H1 (cell line): Measurements from ENCODE around the gene CAPN3. TPM values are rescaled to one million over a fixed set of nuclear protein-coding genes. Genes with fewer than 3 reads are reported as not detected.

Experiments
- CTBP2 ChIP-seq: IDR thresholded peaks from 2 replicates; pipeline ENCODE4 v1.7.0; 2011; ENCODE audit warnings: borderline replicate concordance, mild to moderate bottlenecking, moderate library complexity, mixed read lengths, low read length; ENCODE audit not compliant: insufficient read depth, insufficient read length
- JUND ChIP-seq: IDR thresholded peaks from 2 replicates; pipeline ENCODE4 v1.6.1; 2011; ENCODE audit warnings: mild to moderate bottlenecking, improper control_type of control experiment, low read length
- TBP ChIP-seq: IDR thresholded peaks from 2 replicates; pipeline ENCODE4 v1.6.1; 2011; ENCODE audit warnings: low read depth, low read length, improper control_type of control experiment
- polyA plus RNA-seq, 7 experiments: library from polyadenylated mRNA; depleted of rRNA in 3 of 7; stranded (reverse) in 5 of 7; unstranded in 2 of 7; fragments of >200 nt in 5 of 7; fragments of 200-250 nt in 2 of 7; gene quantifications; 1 replicate in 5 of 7; 2 replicates in 1 of 7; 4 replicates in 1 of 7; pipeline versions ENCODE4 v1.2.1 to v1.2.3, GENCODE V29; 2011 to 2013; ENCODE audit warnings: missing spikeins in 2 of 7, mixed read lengths in 2 of 7
- total RNA-seq: library from RNA; stranded (reverse); fragmentation: NEBNext Ultra II Directional; extraction: Animal tissue kit (Norgen Biotek cat#: 25700); gene quantifications from 2 replicates; pipeline ENCODE4 v1.2.1, GENCODE V29; 2021
- TF ChIP-seq, protein P1 (sequence below): fragments of 300-600 bp; sonication (generic); IDR thresholded peaks from 2 replicates; pipeline ENCODE4 v1.7.1; 2012; ENCODE audit warnings: low read length, moderate library complexity, mild to moderate bottlenecking, inconsistent platforms; ENCODE audit not compliant: insufficient replicate concordance
- TF ChIP-seq, protein P2 (sequence below): IDR thresholded peaks from 2 replicates; pipeline ENCODE4 v1.6.1; 2012; ENCODE audit warnings: inconsistent platforms

Gene CAPN3
- total and polyA plus RNA-seq, 2 of the 8 experiments (the other 6 are each of a cell fraction or from before 2014, with no cell fraction given) = 0.80 to 2.1 TPM

DNA sequence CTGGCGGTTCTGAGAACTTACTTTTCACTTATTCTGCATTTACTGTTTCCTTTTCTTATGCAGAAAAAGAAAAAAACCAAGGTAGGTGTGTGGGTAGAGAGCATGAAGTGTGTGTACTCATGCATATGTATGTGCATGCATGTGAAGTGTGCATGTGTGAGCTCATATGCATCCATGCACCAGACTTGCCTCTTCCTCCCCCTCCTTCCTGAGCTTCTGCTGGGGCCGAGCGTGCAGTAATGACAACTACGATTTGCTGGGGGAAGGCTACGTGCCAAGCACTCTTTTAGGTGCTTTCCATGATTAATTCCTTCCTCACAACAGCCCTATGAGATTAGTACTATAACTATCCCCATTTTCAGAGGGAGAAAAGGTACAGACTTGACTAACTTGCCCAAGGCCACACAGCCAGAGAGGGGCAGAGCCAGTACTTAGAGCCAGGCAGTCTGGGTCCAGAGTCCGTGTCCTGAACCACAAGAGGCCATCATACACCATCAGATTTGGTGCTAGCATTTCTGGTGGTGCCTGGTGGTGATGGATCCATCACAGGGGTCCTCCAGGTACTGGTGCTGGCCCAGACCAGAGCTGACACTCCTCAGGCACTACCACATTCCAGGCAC lies 46.7 kb downstream of the CAPN3 start (continued):
- TF ChIP-seq, protein P1, sequence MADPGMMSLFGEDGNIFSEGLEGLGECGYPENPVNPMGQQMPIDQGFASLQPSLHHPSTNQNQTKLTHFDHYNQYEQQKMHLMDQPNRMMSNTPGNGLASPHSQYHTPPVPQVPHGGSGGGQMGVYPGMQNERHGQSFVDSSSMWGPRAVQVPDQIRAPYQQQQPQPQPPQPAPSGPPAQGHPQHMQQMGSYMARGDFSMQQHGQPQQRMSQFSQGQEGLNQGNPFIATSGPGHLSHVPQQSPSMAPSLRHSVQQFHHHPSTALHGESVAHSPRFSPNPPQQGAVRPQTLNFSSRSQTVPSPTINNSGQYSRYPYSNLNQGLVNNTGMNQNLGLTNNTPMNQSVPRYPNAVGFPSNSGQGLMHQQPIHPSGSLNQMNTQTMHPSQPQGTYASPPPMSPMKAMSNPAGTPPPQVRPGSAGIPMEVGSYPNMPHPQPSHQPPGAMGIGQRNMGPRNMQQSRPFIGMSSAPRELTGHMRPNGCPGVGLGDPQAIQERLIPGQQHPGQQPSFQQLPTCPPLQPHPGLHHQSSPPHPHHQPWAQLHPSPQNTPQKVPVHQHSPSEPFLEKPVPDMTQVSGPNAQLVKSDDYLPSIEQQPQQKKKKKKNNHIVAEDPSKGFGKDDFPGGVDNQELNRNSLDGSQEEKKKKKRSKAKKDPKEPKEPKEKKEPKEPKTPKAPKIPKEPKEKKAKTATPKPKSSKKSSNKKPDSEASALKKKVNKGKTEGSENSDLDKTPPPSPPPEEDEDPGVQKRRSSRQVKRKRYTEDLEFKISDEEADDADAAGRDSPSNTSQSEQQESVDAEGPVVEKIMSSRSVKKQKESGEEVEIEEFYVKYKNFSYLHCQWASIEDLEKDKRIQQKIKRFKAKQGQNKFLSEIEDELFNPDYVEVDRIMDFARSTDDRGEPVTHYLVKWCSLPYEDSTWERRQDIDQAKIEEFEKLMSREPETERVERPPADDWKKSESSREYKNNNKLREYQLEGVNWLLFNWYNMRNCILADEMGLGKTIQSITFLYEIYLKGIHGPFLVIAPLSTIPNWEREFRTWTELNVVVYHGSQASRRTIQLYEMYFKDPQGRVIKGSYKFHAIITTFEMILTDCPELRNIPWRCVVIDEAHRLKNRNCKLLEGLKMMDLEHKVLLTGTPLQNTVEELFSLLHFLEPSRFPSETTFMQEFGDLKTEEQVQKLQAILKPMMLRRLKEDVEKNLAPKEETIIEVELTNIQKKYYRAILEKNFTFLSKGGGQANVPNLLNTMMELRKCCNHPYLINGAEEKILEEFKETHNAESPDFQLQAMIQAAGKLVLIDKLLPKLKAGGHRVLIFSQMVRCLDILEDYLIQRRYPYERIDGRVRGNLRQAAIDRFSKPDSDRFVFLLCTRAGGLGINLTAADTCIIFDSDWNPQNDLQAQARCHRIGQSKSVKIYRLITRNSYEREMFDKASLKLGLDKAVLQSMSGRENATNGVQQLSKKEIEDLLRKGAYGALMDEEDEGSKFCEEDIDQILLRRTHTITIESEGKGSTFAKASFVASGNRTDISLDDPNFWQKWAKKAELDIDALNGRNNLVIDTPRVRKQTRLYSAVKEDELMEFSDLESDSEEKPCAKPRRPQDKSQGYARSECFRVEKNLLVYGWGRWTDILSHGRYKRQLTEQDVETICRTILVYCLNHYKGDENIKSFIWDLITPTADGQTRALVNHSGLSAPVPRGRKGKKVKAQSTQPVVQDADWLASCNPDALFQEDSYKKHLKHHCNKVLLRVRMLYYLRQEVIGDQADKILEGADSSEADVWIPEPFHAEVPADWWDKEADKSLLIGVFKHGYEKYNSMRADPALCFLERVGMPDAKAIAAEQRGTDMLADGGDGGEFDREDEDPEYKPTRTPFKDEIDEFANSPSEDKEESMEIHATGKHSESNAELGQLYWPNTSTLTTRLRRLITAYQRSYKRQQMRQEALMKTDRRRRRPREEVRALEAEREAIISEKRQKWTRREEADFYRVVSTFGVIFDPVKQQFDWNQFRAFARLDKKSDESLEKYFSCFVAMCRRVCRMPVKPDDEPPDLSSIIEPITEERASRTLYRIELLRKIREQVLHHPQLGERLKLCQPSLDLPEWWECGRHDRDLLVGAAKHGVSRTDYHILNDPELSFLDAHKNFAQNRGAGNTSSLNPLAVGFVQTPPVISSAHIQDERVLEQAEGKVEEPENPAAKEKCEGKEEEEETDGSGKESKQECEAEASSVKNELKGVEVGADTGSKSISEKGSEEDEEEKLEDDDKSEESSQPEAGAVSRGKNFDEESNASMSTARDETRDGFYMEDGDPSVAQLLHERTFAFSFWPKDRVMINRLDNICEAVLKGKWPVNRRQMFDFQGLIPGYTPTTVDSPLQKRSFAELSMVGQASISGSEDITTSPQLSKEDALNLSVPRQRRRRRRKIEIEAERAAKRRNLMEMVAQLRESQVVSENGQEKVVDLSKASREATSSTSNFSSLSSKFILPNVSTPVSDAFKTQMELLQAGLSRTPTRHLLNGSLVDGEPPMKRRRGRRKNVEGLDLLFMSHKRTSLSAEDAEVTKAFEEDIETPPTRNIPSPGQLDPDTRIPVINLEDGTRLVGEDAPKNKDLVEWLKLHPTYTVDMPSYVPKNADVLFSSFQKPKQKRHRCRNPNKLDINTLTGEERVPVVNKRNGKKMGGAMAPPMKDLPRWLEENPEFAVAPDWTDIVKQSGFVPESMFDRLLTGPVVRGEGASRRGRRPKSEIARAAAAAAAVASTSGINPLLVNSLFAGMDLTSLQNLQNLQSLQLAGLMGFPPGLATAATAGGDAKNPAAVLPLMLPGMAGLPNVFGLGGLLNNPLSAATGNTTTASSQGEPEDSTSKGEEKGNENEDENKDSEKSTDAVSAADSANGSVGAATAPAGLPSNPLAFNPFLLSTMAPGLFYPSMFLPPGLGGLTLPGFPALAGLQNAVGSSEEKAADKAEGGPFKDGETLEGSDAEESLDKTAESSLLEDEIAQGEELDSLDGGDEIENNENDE = no peak
- TF ChIP-seq JUND (no peak), TBP (no peak), CTBP2 (no peak)
- TF ChIP-seq, protein P2, sequence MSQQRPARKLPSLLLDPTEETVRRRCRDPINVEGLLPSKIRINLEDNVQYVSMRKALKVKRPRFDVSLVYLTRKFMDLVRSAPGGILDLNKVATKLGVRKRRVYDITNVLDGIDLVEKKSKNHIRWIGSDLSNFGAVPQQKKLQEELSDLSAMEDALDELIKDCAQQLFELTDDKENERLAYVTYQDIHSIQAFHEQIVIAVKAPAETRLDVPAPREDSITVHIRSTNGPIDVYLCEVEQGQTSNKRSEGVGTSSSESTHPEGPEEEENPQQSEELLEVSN = no peak
